HPDE6-E6E7 (cell line): ENCODE measurements around the gene MAEA.
"Not testable (repeated sequence)": the region's sequence is repeated elsewhere in the genome, so short reads cannot be mapped to it uniquely, and the experiment has no call there.

Experiments
- DNase-seq: peaks from one replicate; pipeline ENCODE4 v3.0.0; 2011; ENCODE audit warnings: missing footprints; ENCODE audit errors: extremely low spot score

MAEA gene

DNA sequence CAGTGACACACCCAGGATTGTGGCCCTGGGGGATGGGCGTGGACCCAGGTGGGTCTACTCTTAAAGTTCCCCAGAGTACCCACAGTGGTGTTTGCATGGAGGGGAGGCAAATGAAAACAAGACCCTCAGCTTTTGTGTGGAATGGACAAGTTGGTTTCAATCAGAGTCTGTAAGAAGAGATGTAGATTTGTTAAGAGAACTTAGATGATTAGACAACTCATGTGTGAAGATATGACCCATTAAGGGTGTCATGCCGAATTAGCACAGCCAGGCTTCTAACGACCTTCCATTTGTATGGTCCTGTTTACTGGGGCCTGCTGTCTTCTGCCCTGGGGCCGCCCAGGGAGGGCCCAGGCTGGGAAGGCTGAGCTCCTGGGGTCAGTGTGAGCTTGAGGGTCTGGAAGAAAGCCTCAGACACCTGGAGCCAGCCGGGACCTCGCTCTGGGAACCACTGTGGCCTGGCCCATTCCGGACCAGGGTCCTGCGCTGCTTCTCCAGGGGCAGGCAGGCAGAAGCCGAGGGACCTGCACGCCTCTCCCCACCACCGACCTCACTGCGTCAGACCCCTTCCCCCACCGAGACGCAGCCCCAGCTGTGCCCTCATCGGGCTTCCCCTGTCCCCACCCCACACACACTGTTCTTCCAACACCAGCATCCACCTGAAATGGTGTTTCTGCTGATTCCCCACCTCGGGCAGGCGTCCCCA, 77.7 kb downstream of the MAEA start:
- DNase-seq, result no peak

GRCh38 chr4:1367936-1368289, 78.2 kb downstream of the MAEA start:
- DNase-seq, result no peak

GRCh38 chr4:1368421-1369090, 78.9 kb downstream of the MAEA start:
- no peak for DNase-seq

GRCh38 chr4:1369091-1369450, 79.4 kb downstream of the MAEA start:
- DNase-seq, result no peak

DNA sequence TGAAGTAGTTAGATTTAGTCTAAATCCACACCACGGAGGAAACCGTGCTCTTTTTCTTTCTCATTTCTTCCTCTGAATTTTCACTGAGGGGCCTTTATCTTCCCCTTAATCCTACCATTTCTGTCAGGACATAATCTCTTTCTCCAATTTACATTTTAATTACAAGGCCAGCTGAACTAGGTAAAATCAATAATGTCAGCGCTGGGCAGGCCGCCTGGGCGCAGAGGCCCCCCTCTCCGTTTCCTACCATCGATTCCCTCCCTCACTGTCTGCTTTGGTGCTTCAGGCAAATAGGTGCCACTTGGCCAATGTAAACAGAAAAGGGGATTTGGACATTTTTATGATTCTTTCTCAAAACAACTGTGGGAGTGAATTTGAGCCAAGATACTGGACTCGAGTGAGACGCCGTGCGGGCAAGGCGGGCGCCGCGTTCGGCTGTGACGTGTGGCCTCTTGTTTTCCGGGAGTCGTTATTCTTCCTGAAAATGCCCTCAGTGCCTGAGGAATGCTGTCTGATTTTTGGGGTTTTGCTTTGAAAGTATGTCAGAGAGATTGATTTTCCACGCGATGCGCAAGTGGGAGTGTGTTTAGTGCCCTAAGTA, 79.9 kb downstream of the MAEA start:
- DNase-seq, result no peak

- DNase-seq, result no peak
Measured at GRCh38 chr4:1370321-1371124, 80.8 kb downstream of the MAEA start.

DNA sequence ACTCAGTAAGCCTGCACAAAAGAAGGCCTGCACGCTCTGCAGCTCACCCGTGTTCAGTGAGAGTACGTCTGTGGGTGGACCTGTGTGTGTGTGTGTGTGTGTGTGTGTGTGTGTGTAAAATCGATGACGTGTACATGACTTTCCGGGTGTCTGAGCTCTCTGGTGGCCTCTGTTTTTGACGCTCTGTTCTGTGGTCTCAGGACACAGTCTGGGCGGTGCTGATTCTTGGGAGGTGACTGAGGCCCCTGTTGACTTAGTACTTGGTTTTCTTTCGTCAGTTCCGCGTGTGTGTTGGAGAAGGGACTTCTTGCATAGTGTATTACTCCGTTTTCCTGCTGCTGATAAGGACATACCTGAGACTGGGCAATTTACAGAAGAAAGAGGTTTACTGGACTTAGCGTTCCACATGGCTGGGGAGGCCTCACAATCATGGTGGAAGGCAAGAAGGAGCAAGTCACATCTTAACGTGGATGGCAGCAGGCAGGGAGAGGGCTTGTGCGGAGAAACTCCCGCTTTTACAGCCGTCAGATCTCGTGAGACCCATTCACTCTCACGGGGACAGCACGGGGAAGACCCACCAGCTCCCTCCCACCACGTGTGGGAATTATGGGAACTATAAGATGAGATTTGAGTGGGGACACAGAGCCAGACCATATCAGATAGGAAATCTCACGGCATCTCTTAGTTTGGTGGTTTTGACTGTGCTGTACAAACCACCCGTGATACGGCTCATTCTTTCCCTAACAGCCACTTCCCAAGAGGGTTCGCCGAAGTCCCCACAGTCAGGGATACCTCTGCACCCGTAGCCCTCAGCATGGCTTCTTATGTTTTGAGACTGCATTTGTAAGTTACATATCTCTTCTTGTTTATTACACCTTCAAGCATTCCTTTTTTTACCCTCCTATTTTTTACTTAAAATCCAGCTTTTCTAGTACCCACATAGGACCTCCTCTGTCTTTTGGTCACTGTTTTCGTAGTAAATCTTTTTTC, 81.8 kb downstream of the MAEA start:
- DNase-seq, result no peak

- DNase-seq, result not testable (repeated sequence)
Measured at GRCh38 chr4:1372576-1372975, 82.9 kb downstream of the MAEA start.

DNA sequence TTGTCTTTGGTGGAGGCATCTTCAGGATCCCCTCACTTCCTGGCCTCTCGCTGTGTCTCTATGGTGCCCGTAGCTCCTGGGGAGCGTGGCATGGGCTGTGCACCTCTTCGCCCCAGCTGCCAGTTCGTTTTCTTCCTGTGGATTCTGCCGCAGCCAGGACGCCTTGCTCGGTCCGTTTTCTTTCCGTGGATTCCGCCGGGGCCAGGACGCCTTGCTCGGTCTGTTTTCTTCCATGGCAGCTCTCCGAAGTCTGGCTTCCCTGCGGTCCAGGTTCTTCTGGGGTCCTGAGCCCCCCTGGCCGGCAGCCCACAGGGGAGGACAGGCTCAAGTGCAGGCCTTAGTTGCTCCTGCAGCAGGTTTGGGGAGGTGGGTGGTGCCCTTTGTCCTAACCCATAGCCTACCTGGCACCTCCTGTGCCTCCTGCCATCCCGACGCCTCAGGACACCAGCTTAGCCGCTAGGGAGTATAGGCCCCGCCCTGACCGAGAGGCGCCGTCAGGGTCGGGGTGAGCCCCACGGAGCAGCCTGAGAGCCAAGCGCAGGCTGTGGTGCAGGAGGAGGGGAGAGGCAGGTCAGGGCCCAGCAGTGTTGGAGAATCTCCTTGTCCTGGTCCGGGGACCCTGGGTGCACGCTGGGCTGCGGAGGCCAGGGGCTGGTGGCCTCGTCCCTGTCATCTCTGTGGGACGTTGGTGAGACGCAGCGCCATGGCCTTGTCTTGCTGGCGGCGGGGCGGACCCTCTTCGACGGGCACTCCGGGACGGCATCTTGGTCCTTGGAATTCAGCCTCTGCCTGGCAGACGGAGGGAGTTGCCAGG, 84.4 kb downstream of the MAEA start:
- DNase-seq, result no peak

DNA sequence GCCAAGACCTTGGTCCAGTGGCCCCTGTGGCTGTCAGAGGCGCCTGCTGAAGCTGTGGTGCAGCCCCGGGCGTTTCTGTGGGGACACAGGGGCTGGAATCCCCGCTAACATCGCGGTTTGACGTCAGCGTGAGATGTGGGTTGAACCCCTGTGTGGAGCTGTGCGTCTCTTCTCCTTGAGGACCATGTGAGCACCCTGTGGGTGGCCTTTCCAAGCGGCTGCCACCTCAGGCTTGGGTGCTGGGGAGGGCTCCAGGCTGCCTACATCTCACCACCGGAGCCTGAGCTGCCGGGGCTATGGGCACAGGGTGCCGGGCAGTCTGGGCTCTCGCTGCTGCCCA, 85.0 kb downstream of the MAEA start:
- DNase-seq, result no peak

- no peak for DNase-seq
Measured at GRCh38 chr4:1375051-1375721, 85.5 kb downstream of the MAEA start.

GRCh38 chr4:1375761-1376322, 86.2 kb downstream of the MAEA start:
- no peak for DNase-seq

- DNase-seq, result no peak
Measured at GRCh38 chr4:1376391-1376840, 86.7 kb downstream of the MAEA start.

GRCh38 chr4:1376841-1377605, 87.3 kb downstream of the MAEA start:
- no peak for DNase-seq

DNA sequence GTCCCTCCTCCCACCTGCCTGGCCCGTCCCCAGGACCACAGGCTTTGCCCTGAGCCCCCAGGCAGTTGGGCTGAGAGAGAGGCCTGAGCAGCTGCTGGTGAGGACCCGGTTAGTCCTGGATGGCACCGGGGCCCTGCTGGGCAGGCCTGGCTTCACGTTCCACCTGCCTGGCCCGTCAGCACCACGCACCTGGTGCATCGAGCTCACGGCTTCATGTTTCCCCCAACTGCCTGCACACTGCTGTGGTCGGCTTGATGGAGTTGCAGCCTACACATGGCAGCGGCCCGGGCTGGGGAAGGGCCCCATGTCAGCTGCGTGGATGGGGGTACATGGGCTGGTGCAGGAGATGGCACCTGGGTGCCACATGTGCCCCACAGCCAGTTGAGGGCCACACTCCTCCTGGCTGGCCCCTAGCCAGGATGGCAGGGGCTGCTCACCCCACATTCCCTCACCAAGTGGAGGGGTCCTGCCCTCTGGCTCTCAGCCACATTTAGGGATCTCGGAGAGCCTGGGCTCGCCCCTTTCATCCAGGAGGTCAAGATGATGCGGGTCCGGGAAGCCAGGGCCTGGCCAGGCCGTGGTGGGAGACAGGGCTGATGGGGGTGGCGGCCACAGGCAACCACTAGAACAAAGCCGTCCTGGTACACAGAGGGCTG, 88.0 kb downstream of the MAEA start:
- DNase-seq, result no peak

DNA sequence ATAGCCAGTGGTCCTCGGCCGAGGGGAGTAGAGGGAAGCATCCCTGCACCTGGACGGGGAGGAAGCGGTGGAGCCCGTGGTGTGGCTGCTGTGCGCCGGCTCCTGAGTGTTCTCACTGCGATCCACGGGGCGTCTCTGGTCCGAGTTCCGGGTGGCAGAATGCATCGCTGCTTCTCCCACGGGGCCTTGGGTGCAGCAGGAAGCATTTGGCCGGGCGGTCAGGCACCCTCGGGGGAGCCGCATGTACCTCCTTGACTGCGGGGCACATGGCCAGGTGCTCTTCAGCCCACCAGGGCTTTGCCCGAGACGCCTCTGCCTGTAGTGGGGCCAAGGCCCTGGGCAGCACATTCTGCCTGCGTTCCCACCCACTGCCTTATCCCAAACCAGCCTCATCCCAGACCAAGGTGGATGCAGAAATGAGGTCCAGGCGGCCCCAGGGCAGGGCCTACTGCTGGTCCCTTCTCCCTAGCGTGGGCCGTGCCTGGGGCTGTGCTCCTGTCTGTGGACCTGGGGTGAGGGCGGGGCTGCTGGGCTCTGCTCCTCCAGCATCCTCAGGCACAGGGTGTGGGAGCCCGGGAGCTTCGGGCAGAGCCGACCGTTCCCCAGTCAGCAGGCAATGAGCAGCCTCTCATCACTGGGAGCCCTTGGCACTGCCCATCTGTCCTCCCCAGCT, 89.0 kb downstream of the MAEA start:
- DNase-seq, result no peak

GRCh38 chr4:1379351-1379781, 89.7 kb downstream of the MAEA start:
- no peak for DNase-seq
